ENCODE data around the gene NPL. TPM values are rescaled to one million over a fixed set of nuclear protein-coding genes. Genes with fewer than 3 reads are reported as not detected.

The NPL gene
- total RNA-seq, 4 donors from 2014 or later: 2.2 to 45.9 (median 10.1) TPM

DNA sequence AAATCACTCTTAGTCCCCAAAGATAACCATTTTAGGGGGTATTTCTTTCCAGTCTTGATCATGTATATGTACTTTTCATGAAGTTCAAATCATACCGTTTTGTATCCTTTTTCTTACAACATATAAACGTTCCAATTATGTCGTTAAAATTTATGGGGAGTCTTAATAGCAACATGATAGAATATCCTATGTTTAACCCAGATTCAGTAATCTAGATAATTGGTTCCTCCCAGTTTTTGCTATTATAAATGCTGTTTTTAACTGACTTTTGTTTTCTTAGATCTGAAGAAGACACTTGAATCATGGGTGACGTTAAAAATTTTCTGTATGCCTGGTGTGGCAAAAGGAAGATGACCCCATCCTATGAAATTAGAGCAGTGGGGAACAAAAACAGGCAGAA lies 52.7 kb downstream of the NPL start:
- Histone ChIP-seq H3K4me1 (peaks cover 0 to 63% (median 40%) of the 10 kb centered on the region in 4 donors), H3K9me3 (no peaks in the 10 kb centered on the region), H3K27me3 (no peaks in the 10 kb centered on the region), H3K27ac (no peak overlapping the region), H3K4me3 (no peak overlapping the region), H3K36me3 (peaks cover 0 to 29% (median 7%) of the 10 kb centered on the region in 3 donors)
- no peak for DNase-seq (ENCODE audit: low spot score in 2 of 2)
- WGBS, 2 donors: 34% methylated on average over 4 of the region's 4 CpGs
- TF ChIP-seq POLR2A (IDR thresholded peaks at IDR 0.05): no peak
- no peak for TF ChIP-seq EP300 (IDR thresholded peaks at IDR 0.05)
- TF ChIP-seq, protein P1, sequence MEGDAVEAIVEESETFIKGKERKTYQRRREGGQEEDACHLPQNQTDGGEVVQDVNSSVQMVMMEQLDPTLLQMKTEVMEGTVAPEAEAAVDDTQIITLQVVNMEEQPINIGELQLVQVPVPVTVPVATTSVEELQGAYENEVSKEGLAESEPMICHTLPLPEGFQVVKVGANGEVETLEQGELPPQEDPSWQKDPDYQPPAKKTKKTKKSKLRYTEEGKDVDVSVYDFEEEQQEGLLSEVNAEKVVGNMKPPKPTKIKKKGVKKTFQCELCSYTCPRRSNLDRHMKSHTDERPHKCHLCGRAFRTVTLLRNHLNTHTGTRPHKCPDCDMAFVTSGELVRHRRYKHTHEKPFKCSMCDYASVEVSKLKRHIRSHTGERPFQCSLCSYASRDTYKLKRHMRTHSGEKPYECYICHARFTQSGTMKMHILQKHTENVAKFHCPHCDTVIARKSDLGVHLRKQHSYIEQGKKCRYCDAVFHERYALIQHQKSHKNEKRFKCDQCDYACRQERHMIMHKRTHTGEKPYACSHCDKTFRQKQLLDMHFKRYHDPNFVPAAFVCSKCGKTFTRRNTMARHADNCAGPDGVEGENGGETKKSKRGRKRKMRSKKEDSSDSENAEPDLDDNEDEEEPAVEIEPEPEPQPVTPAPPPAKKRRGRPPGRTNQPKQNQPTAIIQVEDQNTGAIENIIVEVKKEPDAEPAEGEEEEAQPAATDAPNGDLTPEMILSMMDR (IDR thresholded peaks at IDR 0.05): no peak

DNA sequence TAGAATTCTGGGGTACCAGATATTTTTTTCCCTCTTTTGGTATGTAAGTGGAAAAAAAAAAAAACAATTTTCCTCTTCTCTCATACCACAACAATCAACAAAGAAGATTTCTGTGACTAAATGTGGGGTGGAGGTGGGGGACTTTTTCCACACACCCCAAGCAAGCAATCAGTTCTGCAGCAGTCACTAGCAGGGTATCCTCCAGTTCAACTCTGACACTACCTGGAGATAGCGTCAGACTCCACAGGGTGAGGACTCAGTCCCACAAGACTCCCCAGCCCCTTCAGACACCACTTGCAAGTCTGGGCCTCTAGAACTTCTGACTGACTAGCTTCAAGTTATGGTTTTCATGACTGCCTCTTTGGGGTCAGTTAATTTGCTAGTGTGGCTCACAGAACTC lies 55.8 kb downstream of the NPL start:
- Histone ChIP-seq H3K27me3 (no peaks in the 10 kb centered on the region), H3K36me3 (peaks cover 0 to 58% (median 18%) of the 10 kb centered on the region in 3 donors), H3K9me3 (no peaks in the 10 kb centered on the region), H3K27ac (no peak overlapping the region), H3K4me3 (no peak overlapping the region), H3K4me1 (peaks cover 0 to 54% (median 39%) of the 10 kb centered on the region in 4 donors)
- no peak for DNase-seq (ENCODE audit: low spot score in 2 of 2)
- TF ChIP-seq EP300 (IDR thresholded peaks at IDR 0.05): no peak
- TF ChIP-seq, protein P1 (IDR thresholded peaks at IDR 0.05): no peak
- TF ChIP-seq POLR2A (IDR thresholded peaks at IDR 0.05): no peak
- whole genome bisulfite sequencing, 2 donors: 73 to 79% methylated on average over 1 of the region's 1 CpG

DNA sequence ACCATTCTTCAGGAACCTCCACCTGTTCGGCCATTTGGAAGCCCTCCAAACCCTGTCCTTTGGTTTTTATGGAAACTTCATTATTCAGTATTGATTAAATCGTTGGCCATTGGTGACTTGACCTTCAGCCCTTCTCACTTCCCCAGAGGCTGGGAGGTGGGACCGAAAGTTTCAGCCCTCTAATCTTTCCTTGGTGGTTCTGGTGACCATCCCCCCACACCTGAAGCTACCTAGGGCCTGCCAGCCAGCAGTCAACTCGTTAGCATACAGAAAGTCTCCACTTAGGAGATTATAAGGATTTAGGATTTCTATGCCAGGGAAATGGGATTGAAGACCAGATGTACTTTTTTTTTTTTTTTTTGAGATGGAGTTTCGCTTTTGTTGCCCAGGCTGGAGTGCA lies 56.3 kb downstream of the NPL start:
- H3K9me3 ChIP-seq: no peaks in the 10 kb centered on the region
- WGBS, 2 donors: 84 to 88% methylated on average over 5 of the region's 5 CpGs

DNA sequence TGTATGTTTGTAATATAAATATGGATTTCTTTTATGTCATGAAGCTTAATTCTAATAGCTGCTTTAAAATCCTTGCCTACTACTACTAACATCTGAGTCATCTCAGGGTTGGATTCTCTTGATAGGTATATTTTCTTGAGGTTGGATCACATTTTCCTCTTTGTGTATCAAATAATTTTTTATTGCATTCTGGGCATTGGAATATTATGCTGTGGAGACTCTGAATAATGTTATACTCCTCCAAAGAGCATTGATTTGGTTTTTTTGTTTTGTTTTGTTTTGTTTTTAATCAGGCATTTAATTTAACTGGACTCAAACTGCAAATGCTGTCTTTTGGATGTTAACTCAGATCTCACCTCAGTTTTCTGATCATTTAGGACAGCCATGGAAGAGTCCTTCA lies 57.5 kb downstream of the NPL start:
- TF ChIP-seq EP300 (IDR thresholded peaks at IDR 0.05) (no peak), POLR2A (IDR thresholded peaks at IDR 0.05) (no peak)
- TF ChIP-seq, protein P1 (IDR thresholded peaks at IDR 0.05): no peak
- H3K9me3 ChIP-seq: no peaks in the 10 kb centered on the region
- no peaks in the 10 kb centered on the region for H3K27me3 ChIP-seq
- H3K4me1 ChIP-seq: peaks cover 0 to 37% (median 22%) of the 10 kb centered on the region in 4 donors
- H3K27ac ChIP-seq: no peak overlapping the region
- no peak for DNase-seq (ENCODE audit: low spot score in 2 of 2)
- H3K36me3 ChIP-seq: peaks cover 0 to 70% (median 18%) of the 10 kb centered on the region in 3 donors
- H3K4me3 ChIP-seq: no peak overlapping the region

More for the DNA sequence above, 56.3 kb downstream of the NPL start:
- Histone ChIP-seq H3K36me3 (peaks cover 0 to 62% (median 18%) of the 10 kb centered on the region in 3 donors), H3K4me1 (peaks cover 0 to 49% (median 34%) of the 10 kb centered on the region in 4 donors), H3K4me3 (no peak overlapping the region), H3K27ac (no peak overlapping the region), H3K27me3 (no peaks in the 10 kb centered on the region)
- no peak for DNase-seq (ENCODE audit: low spot score in 2 of 2)
- no peak for TF ChIP-seq EP300 (IDR thresholded peaks at IDR 0.05)
- no peak for TF ChIP-seq POLR2A (IDR thresholded peaks at IDR 0.05)
- TF ChIP-seq, protein P1 (IDR thresholded peaks at IDR 0.05): no peak

DNA sequence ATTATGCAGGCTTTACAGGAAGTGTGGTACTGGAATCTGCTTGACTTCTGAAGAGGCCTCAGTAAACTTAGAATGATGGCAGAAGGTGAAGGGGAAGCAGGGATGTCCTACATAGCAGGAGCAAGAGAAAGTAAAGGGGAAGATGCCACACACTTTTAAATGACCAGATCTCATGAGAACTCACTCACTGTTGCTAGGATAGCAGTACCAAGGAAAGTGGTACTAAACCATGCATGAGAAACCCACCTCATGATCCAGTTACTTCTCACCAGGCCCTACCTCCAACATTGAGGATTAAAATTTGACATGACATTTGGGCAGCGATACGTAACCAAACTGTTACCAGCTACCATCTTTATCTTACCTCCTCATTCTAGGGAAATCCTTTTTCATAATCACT lies 59.2 kb downstream of the NPL start:
- Histone ChIP-seq H3K27ac (no peak overlapping the region), H3K4me3 (no peak overlapping the region), H3K36me3 (peaks cover 4 to 80% (median 22%) of the 10 kb centered on the region in 3 donors), H3K4me1 (peaks cover 0 to 20% (median 10%) of the 10 kb centered on the region in 4 donors), H3K9me3 (no peaks in the 10 kb centered on the region), H3K27me3 (no peaks in the 10 kb centered on the region)
- 98% methylated on average over 2 of the region's 2 CpGs for WGBS, 2 donors
- TF ChIP-seq EP300 (IDR thresholded peaks at IDR 0.05) (no peak), POLR2A (IDR thresholded peaks at IDR 0.05) (no peak)
- TF ChIP-seq, protein P1 (IDR thresholded peaks at IDR 0.05): no peak
- no peak for DNase-seq (ENCODE audit: low spot score in 2 of 2)
